Fibroblast of mammary gland (primary cell): ENCODE results near the gene KCNIP3.
"Not testable (repeated sequence)": the region's sequence is repeated elsewhere in the genome, so short reads cannot be mapped to it uniquely, and the experiment has no call there.

Experiments used
- DNase-seq: peaks from one replicate; pipeline ENCODE4 v3.0.0-alpha.2; 2010; ENCODE audit warnings: low read depth
- H3K4me3 ChIP-seq: 2 replicates; pipeline ENCODE4 v1.5.1; 2011; ENCODE audit warnings: low read depth, mild to moderate bottlenecking, low read length, moderate library complexity; ENCODE audit not compliant: control insufficient read depth
- CTCF ChIP-seq: conservative IDR thresholded peaks from 2 replicates; pipeline ENCODE4 v1.5.1; 2011; ENCODE audit warnings: low read depth, low read length, inconsistent platforms; ENCODE audit not compliant: control insufficient read depth, insufficient read depth

The KCNIP3 gene

GRCh38 chr2:95414015-95414594 lies 117.0 kb downstream of the KCNIP3 start:
- TF ChIP-seq CTCF, result peak; percentile 71
- not testable (repeated sequence) for H3K4me3 ChIP-seq
- DNase-seq, result peak; percentile 75

- H3K4me3 ChIP-seq, DNase-seq: not testable (repeated sequence)
Measured at GRCh38 chr2:95415138-95415537, 118.0 kb downstream of the KCNIP3 start.

- DNase-seq, H3K4me3 ChIP-seq: not testable (repeated sequence)
Measured at GRCh38 chr2:95415561-95415960, 118.4 kb downstream of the KCNIP3 start.

GRCh38 chr2:95427196-95427867 lies 130.2 kb downstream of the KCNIP3 start:
- H3K4me3 ChIP-seq, DNase-seq: not testable (repeated sequence)

- DNase-seq, H3K4me3 ChIP-seq: not testable (repeated sequence)
Measured at GRCh38 chr2:95429748-95430467, 132.8 kb downstream of the KCNIP3 start.

GRCh38 chr2:95433373-95433772 lies 136.2 kb downstream of the KCNIP3 start:
- DNase-seq, H3K4me3 ChIP-seq: not testable (repeated sequence)

GRCh38 chr2:95433973-95434372 lies 136.8 kb downstream of the KCNIP3 start:
- H3K4me3 ChIP-seq, DNase-seq: not testable (repeated sequence)

- peak; percentile 73 for DNase-seq
- H3K4me3 ChIP-seq, result not testable (repeated sequence)
Measured at GRCh38 chr2:95434507-95435076, 137.4 kb downstream of the KCNIP3 start.

- DNase-seq, H3K4me3 ChIP-seq: not testable (repeated sequence)
Measured at GRCh38 chr2:95435162-95435871, 138.2 kb downstream of the KCNIP3 start.
